ENCODE results near the gene GRAP. TPM values are rescaled to one million over a fixed set of nuclear protein-coding genes. Genes with fewer than 3 reads are reported as not detected.
A peak's percentile ranks its signal among the peaks of the same experiment; 100 is the strongest.

The GRAP gene
- total RNA-seq, 2 donors from 2014 or later, result 1.6 to 3.2 TPM

DNA sequence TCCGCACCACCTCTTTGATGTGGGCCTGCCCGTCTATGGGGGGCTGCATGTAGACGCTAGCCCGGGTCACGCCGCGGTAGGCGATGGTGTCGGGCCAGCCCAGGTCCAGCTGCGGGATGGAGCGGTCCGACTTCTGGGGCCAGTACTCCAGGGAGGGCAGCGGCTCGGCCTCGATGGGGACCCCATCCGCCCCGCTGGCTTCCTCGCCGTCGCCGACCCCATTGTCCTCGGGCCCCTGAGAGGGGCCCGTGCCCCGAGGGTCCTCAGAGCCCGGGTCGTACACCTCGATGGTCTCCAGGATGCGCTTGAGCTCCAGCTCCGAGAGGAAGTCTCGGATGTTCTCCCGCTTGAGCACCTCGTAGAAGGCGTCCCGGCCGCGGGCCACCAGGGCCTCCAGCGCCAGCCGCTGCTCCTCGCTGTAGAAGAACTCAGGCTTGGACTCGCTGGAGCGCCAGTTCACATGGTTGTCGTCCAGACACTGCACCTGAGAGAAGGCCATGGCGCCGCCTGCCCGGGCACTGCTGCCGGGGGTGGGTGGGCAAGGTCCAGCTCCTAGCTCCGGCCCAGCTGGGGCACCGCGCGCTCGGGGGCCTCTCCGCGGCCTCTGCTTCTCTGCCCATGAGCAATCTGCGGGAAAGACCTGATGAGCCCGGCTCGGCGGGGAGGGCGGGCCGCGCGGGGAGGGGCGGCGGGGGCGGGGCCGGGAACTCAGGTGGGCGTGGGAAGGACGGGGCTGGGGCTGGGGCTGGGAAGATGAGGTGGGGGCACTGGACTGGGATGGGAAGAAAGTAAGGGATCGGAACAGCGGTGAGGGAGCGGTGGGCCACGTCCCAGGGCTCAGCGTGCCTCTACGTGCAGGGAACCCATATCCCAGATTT is 43.0 kb downstream of the GRAP start:
- H3K4me3 ChIP-seq, result peak overlapping the region; percentile 93
- H3K9me3 ChIP-seq, result no peaks in the 10 kb centered on the region
- peaks cover 7 to 26% of the 10 kb centered on the region in 2 donors for H3K4me1 ChIP-seq (ENCODE audit: control insufficient read depth in 1 of 2, low read depth in 2 of 2)
- no peak for DNase-seq (ENCODE audit: low spot score)
- TF ChIP-seq, protein P1, sequence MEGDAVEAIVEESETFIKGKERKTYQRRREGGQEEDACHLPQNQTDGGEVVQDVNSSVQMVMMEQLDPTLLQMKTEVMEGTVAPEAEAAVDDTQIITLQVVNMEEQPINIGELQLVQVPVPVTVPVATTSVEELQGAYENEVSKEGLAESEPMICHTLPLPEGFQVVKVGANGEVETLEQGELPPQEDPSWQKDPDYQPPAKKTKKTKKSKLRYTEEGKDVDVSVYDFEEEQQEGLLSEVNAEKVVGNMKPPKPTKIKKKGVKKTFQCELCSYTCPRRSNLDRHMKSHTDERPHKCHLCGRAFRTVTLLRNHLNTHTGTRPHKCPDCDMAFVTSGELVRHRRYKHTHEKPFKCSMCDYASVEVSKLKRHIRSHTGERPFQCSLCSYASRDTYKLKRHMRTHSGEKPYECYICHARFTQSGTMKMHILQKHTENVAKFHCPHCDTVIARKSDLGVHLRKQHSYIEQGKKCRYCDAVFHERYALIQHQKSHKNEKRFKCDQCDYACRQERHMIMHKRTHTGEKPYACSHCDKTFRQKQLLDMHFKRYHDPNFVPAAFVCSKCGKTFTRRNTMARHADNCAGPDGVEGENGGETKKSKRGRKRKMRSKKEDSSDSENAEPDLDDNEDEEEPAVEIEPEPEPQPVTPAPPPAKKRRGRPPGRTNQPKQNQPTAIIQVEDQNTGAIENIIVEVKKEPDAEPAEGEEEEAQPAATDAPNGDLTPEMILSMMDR (IDR thresholded peaks at IDR 0.05), result no peak
- H3K27me3 ChIP-seq (replicated peaks; ENCODE audit: insufficient read depth), result no peaks in the 10 kb centered on the region
- H3K27ac ChIP-seq, result peak overlapping the region; percentile 77 to 78
- ATAC-seq (ENCODE audit: insufficient number of reproducible peaks, low FRiP score, low read depth), result no peak
- H3K36me3 ChIP-seq, result no peaks in the 10 kb centered on the region

DNA sequence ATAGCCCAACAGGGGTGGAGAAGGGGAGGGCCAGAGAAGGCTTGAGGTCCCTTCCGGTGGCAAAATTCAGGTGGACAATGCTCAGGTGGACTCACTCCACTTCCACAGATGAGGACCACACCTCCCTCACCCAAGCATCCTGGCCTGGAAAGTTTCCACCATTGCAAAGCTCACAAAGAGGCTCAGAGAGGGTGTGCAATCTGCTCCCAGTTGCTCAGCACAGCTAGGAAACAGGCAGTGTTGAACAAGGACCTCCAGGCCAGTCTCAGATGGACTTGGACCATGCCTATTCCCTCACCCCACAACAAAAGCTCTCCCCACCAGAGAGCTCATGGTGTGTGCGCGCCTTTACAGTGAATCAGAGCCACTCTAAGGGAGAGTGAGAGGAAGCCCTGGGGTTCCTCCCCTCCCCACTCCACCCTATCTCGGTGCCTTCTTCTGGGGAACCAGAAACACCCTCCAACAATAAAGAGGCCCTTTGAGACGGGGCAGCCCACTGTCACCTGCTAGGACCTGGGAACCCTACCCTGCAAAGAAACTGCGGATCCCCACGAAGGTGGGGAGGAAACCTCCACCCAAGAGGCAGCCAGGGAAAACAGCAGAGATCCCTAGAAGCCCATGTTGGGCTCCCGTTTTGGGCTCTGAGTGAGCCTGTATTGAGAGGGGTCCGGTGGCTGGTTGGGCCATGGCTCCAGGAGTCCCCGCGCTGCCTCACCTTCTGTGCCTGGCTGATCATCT is 43.8 kb downstream of the GRAP start:
- H3K4me3 ChIP-seq, result peak overlapping the region; percentile 93
- ATAC-seq (ENCODE audit: insufficient number of reproducible peaks, low FRiP score, low read depth) (peak; percentile 9), DNase-seq (ENCODE audit: low spot score) (no peak)
- no peaks in the 10 kb centered on the region for H3K9me3 ChIP-seq
- no peaks in the 10 kb centered on the region for H3K27me3 ChIP-seq (replicated peaks; ENCODE audit: insufficient read depth)
- no peaks in the 10 kb centered on the region for H3K36me3 ChIP-seq
- peak overlapping the region; percentile 77 to 78 for H3K27ac ChIP-seq
- peaks cover 7 to 26% of the 10 kb centered on the region in 2 donors for H3K4me1 ChIP-seq (ENCODE audit: control insufficient read depth in 1 of 2, low read depth in 2 of 2)
- TF ChIP-seq, protein P1 (IDR thresholded peaks at IDR 0.05), result no peak

DNA sequence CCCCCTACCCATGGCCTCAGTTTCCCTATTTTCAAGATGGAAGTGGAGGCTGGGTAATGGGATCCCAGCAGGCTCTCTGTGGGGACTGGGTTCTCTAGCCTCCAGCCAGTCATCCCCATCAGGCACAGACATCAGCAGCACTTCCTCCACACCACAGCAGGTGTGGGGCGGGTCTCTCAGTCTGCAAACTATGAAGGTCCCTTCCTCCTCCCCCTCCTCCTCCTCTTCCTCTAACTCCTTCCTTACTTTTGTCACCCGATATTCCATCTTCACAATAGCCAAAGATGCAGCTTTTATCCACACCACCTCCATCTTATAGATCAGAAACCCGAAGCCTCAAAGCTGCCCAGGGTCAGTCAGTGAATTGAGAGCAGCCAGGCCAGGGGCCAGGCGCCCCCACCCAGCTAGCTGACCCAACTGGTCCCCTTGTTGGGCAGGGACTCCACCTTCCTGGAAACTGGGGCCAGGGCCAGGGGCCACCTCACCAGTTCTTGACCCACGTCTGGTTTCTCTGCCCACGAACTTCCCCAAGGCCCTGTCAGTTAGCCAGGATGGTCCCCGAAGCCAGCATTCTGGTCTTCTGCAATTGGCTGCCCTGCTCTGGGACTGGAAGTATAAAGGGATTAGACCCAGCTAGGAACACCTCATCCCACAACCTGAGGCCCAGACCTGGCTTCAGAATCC is 44.7 kb downstream of the GRAP start:
- Histone ChIP-seq H3K27me3 (replicated peaks; ENCODE audit: insufficient read depth) (no peaks in the 10 kb centered on the region), H3K4me3 (no peak overlapping the region), H3K4me1 (ENCODE audit: control insufficient read depth in 1 of 2, low read depth in 2 of 2) (peaks cover 7 to 26% of the 10 kb centered on the region in 2 donors), H3K27ac (peak overlapping the region in 1 of 2 donors; percentile 31), H3K9me3 (no peaks in the 10 kb centered on the region), H3K36me3 (no peaks in the 10 kb centered on the region)
- TF ChIP-seq, protein P1 (IDR thresholded peaks at IDR 0.05), result no peak
- DNase-seq (ENCODE audit: low spot score) (no peak), ATAC-seq (ENCODE audit: insufficient number of reproducible peaks, low FRiP score, low read depth) (no peak)

DNA sequence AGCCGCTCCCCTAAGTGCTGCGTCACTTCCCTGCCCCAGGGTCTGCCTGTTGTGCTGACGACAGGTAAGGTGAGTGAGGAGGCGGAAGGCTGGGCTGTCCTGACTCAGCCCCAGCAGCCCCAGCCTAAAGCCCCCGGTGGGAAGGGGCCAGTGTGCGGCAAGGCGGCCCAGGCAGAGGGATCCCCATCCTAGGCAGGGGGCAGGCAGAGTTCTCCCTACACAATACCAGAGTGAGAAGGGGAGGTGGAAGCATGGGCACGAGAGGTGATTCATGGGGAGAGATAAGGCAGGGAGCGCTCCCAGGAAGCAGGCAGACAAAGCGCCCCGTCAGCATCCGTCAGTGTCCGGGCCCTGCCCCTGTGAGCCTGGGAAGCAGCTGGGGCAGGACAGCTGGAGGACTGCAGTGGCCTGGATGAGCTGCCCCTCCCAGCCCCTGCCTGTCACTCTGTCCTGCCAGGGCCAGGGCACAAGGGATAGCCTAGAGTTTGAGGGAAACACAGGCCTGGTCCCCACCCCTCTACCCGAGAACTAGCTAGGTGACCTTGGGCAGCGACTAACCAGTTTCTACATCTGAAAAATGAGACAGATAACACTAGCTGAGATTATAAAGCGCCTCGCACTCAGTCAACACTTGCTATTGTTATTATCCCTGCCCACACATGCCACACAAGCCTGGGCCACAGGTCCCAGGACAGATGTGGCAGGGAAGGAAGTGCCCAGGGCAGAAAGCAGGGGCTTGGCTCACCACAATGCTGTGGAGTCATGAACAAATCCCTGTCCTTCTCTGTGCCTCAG is 46.0 kb downstream of the GRAP start:
- Histone ChIP-seq H3K36me3 (no peaks in the 10 kb centered on the region), H3K4me3 (no peak overlapping the region), H3K27me3 (replicated peaks; ENCODE audit: insufficient read depth) (no peaks in the 10 kb centered on the region), H3K4me1 (ENCODE audit: control insufficient read depth in 1 of 2, low read depth in 2 of 2) (peaks cover 7 to 26% of the 10 kb centered on the region in 2 donors), H3K27ac (no peak overlapping the region), H3K9me3 (peaks cover 5% of the 10 kb centered on the region)
- ATAC-seq (ENCODE audit: insufficient number of reproducible peaks, low FRiP score, low read depth), result no peak
- DNase-seq (ENCODE audit: low spot score), result no peak
- TF ChIP-seq, protein P1 (IDR thresholded peaks at IDR 0.05), result no peak

Measured in thoracic aorta (tissue), 2 donors.